Osteocyte (in vitro differentiated cells): ENCODE data around the gene FMN2. TPM values are rescaled to one million over a fixed set of nuclear protein-coding genes. Genes with fewer than 3 reads are reported as not detected.
"Not testable (repeated sequence)": the region's sequence is repeated elsewhere in the genome, so short reads cannot be mapped to it uniquely, and the experiment has no call there.

Experiments used
- DNase-seq: peaks from one replicate; pipeline ENCODE4 v3.0.0; 2021; ENCODE audit warnings: mixed read lengths; ENCODE audit not compliant: unreplicated experiment; ENCODE audit errors: extremely low spot score
- H3K27ac Mint-ChIP-seq: one replicate; pipeline ENCODE4 v1.8.0; 2021; ENCODE audit warnings: mild to moderate bottlenecking, mixed read lengths; ENCODE audit not compliant: unreplicated experiment
- H3K27me3 Mint-ChIP-seq: one replicate; pipeline ENCODE4 v1.8.0; 2021; ENCODE audit warnings: mixed read lengths; ENCODE audit not compliant: unreplicated experiment
- H3K36me3 Mint-ChIP-seq: one replicate; pipeline ENCODE4 v1.8.0; 2021; ENCODE audit warnings: mixed read lengths; ENCODE audit not compliant: unreplicated experiment
- H3K4me1 Mint-ChIP-seq: one replicate; pipeline ENCODE4 v1.8.0; 2021; ENCODE audit warnings: mixed read lengths; ENCODE audit not compliant: unreplicated experiment
- H3K4me3 Mint-ChIP-seq: one replicate; pipeline ENCODE4 v1.8.0; 2021; ENCODE audit warnings: mild to moderate bottlenecking, moderate library complexity, mixed read lengths; ENCODE audit not compliant: unreplicated experiment
- H3K9me3 Mint-ChIP-seq: one replicate; pipeline ENCODE4 v1.8.0; 2021; ENCODE audit warnings: mixed read lengths; ENCODE audit not compliant: unreplicated experiment
- total RNA-seq: library from RNA; stranded (reverse); gene quantifications from 2 replicates; pipeline ENCODE4 v1.2.1, GENCODE V29; 2021
- TF ChIP-seq, protein P1 (sequence below): fragments of 200-600 bp; sonication (generic); IDR thresholded peaks from 2 replicates; pipeline ENCODE4 v1.5.0; 2021; ENCODE audit warnings: antibody characterized with exemption, mild to moderate bottlenecking, moderate library complexity

The FMN2 gene
- total RNA-seq, 1 donor from 2014 or later: 8.6 TPM

DNA sequence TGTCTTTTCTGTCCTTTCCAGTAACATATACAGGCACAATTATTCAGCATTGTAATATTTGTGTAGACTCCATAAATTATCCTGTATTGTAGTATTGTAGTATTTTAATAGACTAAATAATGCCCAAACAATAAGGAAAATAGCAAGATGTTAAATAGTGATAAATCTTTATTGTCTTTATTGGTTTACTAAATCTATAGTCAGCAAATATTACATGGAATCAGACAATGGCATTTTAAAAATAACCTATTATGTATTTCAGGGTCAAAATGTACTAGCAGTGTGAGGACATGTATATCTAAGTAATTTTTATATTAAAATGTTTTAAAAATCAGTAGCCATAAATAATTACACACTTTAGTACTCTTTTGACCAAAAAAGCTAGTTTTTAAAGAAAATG lies 317.9 kb downstream of the FMN2 start:
- Mint-ChIP-seq H3K9me3 (no peaks in the 10 kb centered on the region), H3K4me3 (no peak overlapping the region), H3K36me3 (no peaks in the 10 kb centered on the region), H3K27ac (no peak overlapping the region), H3K27me3 (no peaks in the 10 kb centered on the region), H3K4me1 (peaks cover 5% of the 10 kb centered on the region)
- DNase-seq: no peak
- TF ChIP-seq, protein P1, sequence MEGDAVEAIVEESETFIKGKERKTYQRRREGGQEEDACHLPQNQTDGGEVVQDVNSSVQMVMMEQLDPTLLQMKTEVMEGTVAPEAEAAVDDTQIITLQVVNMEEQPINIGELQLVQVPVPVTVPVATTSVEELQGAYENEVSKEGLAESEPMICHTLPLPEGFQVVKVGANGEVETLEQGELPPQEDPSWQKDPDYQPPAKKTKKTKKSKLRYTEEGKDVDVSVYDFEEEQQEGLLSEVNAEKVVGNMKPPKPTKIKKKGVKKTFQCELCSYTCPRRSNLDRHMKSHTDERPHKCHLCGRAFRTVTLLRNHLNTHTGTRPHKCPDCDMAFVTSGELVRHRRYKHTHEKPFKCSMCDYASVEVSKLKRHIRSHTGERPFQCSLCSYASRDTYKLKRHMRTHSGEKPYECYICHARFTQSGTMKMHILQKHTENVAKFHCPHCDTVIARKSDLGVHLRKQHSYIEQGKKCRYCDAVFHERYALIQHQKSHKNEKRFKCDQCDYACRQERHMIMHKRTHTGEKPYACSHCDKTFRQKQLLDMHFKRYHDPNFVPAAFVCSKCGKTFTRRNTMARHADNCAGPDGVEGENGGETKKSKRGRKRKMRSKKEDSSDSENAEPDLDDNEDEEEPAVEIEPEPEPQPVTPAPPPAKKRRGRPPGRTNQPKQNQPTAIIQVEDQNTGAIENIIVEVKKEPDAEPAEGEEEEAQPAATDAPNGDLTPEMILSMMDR: no peak

DNA sequence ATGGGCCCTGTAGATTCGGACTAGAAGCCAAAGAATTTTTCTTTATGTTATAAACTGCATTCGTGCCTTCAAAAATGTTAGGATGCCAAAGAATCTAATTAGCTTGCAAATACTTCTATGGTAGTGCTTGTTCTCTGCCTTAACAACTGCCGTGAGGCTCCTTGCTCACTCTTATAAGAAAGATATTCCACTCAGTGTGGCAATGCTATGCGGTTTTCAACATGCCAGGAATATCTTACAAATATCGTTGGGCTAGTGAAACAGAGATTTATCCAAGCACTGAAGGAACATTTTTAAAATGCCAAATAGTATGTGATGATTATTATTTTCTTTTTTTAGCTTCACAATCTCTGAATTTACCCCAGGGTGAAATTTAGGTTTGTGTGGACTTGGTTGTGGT lies 322.0 kb downstream of the FMN2 start:
- H3K4me3 Mint-ChIP-seq: no peak overlapping the region
- H3K36me3 Mint-ChIP-seq: no peaks in the 10 kb centered on the region
- DNase-seq: no peak
- H3K4me1 Mint-ChIP-seq: peaks cover 11% of the 10 kb centered on the region
- no peak overlapping the region for H3K27ac Mint-ChIP-seq
- H3K9me3 Mint-ChIP-seq: no peaks in the 10 kb centered on the region
- H3K27me3 Mint-ChIP-seq: no peaks in the 10 kb centered on the region
- TF ChIP-seq, protein P1: no peak

DNA sequence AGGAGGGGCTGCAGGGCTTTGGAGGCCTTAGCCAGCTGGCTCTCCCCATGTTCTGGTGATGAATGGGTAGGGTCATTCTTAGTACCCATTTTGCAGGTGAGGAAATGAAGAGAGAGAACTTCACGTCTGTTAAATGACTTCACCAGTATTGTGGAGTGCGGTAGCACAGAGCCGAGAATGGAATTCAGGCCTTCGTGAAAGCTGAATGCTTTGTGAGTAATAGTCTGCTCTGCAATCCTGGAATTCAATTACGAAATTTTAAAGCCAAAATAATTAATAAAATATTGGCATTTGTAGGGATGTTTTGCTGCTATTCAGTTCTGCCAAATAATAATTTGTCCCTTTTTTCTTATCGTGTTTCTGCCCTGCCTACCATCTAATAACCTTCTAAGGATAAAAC lies 322.6 kb downstream of the FMN2 start:
- Mint-ChIP-seq H3K36me3 (no peaks in the 10 kb centered on the region), H3K4me1 (peaks cover 11% of the 10 kb centered on the region), H3K27ac (no peak overlapping the region), H3K27me3 (no peaks in the 10 kb centered on the region), H3K4me3 (no peak overlapping the region), H3K9me3 (no peaks in the 10 kb centered on the region)
- no peak for DNase-seq
- TF ChIP-seq, protein P1: no peak

DNA sequence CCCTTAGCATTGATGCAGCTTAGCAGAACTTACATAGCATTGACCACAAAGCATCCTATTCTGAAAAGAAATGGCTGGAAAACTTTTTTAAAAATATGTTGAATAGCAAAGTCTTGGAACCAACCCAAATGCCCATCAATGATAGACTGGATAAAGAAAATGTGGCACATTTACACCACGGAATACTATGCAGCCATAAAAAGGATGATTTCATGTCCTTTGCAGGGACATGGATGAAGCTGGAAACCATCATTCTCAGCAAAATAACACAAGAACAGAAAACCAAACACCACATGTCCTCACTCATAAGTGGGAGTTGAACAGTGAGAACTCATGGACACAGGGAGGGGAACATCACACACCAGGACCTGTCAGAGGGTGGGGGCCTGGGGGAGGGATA lies 323.3 kb downstream of the FMN2 start:
- not testable (repeated sequence) for H3K9me3 Mint-ChIP-seq, DNase-seq, H3K4me3 Mint-ChIP-seq, H3K27ac Mint-ChIP-seq, H3K27me3 Mint-ChIP-seq, H3K36me3 Mint-ChIP-seq
- peaks cover 11% of the 10 kb centered on the region for H3K4me1 Mint-ChIP-seq

DNA sequence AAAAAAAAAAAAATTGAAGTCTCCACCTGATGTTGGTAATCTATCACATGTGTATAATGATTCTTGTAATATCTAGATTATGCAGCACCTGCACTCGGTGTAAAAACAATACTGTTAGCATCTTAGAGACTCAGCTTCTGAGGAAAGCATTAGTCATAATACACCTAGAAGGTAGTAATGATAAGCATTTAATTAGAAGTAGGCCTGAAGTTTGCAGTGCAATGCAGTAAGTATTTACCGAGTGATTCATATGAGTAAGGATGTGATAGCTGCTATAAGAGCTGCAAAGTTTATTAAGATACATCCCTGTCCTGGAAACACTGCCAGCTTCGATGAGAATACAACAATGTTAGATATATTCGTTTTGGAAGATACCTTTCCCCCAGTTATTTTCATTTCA lies 323.8 kb downstream of the FMN2 start:
- H3K27me3 Mint-ChIP-seq: no peaks in the 10 kb centered on the region
- TF ChIP-seq, protein P1: no peak
- H3K9me3 Mint-ChIP-seq: no peaks in the 10 kb centered on the region
- H3K4me3 Mint-ChIP-seq: no peak overlapping the region
- no peak for DNase-seq
- peaks cover 11% of the 10 kb centered on the region for H3K4me1 Mint-ChIP-seq
- no peaks in the 10 kb centered on the region for H3K36me3 Mint-ChIP-seq
- H3K27ac Mint-ChIP-seq: no peak overlapping the region

DNA sequence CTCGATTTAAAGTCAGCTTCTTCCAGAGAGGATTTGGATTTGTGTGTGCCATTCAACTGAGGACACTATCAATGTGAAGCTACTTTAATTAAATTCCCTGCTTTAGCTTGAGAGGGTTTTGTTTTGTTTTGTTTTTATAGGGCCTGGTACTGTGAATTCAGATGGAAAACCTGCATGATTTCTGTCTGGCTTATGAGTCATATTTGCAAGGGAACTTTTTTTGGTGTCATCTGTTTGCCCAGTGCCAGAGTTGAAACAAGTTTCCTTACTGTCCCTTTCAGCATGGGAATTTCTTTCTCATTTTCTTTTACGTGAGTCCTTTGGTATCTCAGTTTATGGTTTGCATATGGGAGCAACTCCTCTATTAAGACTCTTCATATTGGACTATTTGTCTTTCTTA lies 325.6 kb downstream of the FMN2 start:
- Mint-ChIP-seq H3K27me3 (no peaks in the 10 kb centered on the region), H3K4me3 (no peak overlapping the region), H3K36me3 (no peaks in the 10 kb centered on the region), H3K9me3 (no peaks in the 10 kb centered on the region), H3K4me1 (peaks cover 11% of the 10 kb centered on the region), H3K27ac (no peak overlapping the region)
- TF ChIP-seq, protein P1: no peak
- no peak for DNase-seq
